ENCODE results near the gene TP53I11.

- TF ChIP-seq POLR2AphosphoS5 (IDR thresholded peaks at IDR 0.05; ENCODE audit: low read depth, low read length) (no peak), POLR2A (IDR thresholded peaks at IDR 0.05; ENCODE audit: low read depth, low read length) (no peak)
These were observed 11.8 kb upstream of the TP53I11 start for GRCh38 chr11:44962464-44962863.
